ENCODE measurements around the gene LSS.
A peak's percentile ranks its signal among the peaks of the same experiment; 100 is the strongest.
"Not testable (repeated sequence)": the region's sequence is repeated elsewhere in the genome, so short reads cannot be mapped to it uniquely, and the experiment has no call there.

Gene LSS

GRCh38 chr21:46185716-46186115 is 42.9 kb downstream of the LSS start:
- no peak for DNase-seq

GRCh38 chr21:46184625-46185555 is 43.7 kb downstream of the LSS start:
- DNase-seq = peak; percentile 43

DNA sequence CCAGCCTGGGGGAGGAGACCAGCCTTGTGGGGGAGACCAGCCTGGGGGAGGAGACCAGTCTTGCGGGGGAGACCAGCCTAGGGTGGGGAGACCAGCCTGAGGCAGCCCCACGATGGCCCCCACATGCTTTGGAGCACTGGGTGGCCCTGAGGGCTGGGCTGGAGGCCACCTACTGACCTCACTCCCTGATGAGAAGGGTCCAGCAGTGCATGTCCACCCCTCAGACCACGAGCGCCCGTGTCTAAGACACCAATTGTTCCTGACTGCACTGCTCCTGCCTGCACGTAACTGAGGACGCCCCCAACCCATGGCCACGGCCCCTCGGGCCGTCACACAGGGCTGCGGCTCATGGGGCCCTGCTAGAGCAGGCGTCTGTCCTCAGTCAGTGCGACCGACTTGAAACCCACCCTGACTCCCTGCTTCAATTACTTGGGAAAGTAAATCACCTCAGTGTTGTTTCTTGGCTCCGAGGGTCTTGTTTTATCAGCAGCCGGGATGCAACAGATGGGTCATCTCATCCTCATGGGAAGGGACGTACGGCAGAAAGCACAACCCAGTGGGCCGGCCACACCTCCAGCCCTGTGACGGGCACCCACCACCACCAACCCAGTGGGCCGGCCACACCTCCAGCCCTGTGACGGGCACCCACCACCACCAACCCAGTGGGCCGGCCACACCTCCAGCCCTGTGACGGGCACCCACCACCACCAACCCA is 44.5 kb downstream of the LSS start, which contains the start of gene SPATC1L:
TSS of gene SPATC1L (minus strand) at position 550 of the 715 bp plus-strand sequence. CDS start 1,643 bp downstream, outside the sequence.
- peak; percentile 20 to 55 for DNase-seq

DNA sequence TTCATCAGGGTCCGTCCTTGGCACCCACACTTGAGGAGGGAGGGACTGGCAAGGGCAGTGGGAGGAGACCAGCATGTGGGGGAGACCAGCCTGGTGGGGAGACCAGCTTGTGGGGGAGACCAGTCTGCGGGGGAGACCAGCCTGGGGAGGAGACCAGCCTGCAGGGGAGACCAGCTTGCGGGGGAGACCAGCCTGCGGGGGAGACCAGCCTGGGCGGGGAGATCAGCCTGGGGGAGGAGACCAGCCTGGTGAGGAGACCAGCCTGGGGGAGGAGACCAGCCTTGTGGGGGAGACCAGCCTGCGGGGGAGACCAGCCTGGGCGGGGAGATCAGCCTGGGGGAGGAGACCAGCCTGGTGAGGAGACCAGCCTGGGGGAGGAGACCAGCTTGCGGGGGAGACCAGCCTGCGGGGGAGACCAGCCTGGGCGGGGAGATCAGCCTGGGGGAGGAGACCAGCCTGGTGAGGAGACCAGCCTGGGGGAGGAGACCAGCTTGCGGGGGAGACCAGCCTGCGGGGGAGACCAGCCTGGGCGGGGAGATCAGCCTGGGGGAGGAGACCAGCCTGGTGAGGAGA is 45.2 kb downstream of the LSS start:
- not testable (repeated sequence) for DNase-seq

DNA sequence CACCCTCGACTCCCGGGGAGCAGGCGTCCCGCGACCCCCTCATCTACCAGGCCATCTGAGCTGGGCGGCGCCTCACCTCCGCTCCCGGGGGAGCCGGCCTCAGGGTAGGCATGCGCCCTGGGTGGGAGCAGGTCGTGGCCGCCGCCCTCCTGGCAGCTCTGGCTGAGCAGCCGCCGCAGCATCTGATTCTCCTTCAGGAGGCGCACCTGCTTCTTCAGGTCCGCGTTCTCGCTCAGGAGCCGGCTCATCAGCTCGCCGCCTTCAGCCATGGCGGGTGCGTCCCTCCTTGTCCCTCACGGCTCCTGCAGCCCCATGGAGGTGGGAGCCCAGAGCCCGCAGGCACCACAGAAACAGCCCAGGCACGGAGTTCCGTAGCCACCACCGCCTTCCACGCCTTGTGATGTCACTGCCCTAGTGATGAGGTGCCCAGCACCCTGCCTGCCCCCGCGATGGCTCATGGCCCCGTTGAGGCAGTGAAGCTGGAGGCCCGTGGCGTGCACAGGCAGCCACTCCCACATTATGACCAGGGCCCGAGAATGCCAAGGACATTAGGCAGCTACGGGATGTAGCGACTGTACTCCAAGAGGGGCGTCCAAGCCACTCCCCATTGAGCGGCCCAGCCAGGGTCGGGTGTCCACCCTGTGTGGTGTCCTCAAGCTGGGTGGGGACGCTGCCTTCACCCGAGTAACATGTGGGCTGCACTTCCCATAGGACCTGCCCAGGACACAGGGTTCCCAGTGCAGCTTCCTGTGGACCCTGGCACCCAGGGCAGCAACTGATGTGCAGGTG is 45.8 kb downstream of the LSS start:
- no peak for DNase-seq

DNA sequence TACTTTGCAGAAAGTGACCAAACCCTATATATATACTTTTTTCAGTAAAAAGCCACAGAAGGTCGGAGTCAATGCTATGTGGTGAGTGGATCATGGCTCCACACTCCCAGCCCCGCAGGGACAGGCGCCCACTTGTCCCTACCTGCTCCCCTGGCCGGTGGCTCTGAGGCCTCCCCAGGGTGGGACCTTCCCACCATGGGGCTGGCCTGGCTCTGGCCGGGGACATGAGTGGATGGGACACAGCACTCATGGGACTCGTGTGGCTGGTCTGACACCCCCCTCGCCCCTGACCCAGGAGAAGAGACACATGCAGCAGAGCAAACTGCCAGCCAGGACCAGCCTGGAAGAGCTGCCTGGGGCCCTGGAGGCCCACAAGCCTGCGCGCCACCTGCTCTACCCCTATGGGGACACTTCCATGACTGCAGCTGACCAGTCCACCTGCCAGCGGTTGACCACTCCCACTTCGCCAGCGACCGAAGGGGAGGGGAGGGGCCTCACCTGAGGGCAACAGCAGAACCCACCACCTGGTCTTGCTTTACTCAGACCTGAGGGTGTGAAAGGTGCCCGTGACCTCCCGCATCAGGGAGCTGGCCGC is 46.5 kb downstream of the LSS start:
- no peak for DNase-seq

GRCh38 chr21:46181436-46181835 is 47.1 kb downstream of the LSS start:
- no peak for DNase-seq

GRCh38 chr21:46180778-46181391 is 47.7 kb downstream of the LSS start:
- DNase-seq = no peak

DNA sequence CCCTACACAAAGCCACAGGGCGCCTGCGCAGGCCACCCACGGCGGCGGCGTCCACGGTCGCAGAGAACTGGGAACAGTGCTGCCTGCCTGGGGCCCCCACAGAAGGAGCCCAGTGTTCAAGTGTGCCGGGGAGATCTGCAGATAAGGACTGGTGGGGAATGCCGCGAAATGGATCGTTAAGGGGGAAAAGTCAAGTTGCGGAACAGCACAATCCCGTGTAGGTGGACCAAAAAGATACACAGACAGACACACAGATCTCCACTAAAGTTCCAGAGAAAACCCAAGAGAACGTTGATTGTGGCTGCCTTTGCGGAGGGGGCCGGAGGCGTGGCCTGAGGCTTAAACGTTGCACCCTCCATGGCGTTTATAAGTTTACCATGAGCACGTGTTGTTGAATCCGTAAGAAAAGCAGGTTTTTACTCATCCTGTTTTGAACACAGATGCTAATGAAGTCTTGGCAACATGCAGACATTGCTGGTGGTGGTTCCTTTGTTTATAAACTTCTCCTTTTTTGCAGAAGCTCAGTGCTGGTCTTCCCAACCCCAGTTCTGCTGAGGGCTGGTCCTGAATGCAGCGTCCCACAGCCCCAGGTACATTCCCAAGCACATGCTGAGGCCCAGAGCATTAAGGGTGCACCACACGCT is 48.4 kb downstream of the LSS start:
- DNase-seq = peak in 1 of 2 donors; percentile 5

GRCh38 chr21:46179708-46180078 is 48.9 kb downstream of the LSS start:
- no peak for DNase-seq

DNA sequence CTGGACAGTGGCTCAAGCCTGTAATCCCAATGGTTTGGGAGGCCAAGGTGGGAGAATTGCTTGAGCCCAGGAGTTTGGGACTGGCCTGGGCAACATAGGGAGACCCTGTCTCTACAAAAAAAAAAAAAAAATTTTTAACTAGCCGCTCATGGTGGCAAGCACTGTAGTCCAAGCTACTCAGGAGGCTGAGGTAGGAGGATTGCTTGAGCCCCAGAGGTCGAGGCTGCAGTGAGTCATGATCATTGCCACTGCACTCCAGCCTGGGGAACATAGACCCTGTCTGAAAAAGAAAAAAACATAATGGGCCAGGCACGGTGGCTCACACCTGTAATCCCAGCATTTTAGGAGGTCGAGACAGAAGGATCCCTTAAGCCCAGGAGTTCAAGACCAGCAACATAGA is 49.6 kb downstream of the LSS start:
- no peak for DNase-seq

DNA sequence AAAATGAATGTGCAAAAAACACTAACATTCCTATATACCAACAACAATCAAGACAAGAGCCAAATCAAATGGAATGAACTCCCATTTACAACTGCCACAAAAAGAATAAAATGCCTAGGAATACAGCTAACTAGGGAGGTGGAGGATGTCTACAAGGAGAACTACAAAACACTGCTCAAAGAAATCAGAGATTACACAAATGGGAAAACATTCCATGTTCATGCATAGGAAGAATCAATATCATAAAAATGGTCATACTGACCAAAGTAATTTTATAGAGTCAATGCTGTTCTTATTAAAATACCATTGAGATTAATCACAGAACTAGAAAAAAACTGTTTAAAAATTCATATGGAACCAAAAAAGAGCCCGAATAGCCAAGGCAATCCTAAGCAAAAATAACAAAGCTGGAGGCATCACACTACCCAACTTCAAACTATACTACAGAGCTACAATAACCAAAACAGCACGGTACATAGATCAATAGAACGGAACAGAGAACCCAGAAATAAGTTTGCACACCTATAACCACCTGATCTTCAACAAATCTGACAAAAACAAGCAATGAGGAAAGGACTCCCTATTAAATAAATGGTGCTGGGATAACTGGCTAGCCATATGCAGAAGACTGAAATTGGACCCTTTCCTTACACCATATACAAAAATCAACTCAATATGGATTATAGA is 52.0 kb downstream of the LSS start:
- not testable (repeated sequence) for DNase-seq

DNA sequence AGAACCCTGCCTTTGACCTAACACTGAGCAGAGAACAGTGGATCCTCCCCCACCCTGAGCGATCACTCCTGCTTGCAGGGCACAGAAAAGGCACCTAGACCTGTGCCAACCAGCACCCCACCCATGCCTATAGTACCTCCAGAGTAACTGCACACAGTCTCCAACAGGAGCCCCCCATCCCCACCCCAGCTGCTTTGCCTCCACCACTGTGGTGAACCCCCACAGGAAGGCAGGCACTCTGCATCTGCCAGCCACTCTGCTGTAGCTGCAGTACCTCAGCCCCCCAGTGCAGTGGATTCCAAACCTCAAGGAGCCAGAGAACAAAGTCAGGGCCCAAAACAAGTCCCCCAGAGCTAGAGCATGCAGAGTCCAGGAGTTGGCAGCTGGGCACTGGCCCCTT is 55.0 kb downstream of the LSS start:
- no peak for DNase-seq

GRCh38 chr21:46172863-46173528 is 55.6 kb downstream of the LSS start:
- DNase-seq = no peak

DNA sequence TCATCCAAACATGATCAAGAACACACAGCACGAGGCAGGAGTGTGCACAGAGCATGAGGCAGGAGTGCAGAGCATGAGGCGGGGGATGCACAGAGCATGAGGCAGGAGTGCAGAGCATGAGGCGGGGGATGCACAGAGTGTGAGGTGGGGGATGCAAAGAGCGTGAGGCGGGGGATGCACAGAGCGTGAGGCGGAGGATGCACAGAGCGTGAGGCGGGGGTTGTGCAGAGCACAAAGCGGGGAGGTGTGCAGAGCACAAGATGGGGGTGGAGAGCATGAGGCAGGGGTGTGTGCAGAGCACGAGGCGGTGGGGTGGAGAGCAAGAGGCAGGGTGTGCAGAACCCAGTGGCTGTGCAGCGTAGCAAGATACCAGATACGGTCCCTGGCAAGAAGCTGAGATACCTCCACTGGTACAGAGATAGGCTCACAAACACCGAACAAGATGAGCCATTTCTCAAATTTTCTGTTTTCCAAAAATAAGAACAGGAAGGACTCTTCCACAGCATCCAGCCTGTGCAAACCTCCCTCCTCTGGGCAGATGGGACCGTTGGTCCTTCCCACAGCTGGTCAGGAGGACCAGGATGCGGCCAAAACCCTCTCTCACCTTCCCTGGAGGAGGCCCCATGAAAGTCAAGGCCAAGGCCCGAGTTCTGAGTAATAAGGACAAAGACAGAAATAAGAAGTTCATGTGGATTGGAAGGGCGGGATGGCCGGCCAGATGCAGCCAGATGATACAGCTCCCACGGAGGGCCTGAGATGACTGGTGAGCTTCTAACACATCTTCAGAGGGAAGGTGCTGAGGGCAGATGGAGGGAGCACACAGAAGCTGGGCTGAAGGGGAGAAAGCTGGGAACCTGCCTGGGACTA is 56.3 kb downstream of the LSS start:
- DNase-seq = no peak

GRCh38 chr21:46171585-46171984 is 57.0 kb downstream of the LSS start:
- no peak for DNase-seq

- DNase-seq = not testable (repeated sequence)
Observed at GRCh38 chr21:46170436-46171193, 58.0 kb downstream of the LSS start.

Measured in inflammatory macrophage (primary cell).